Neural cell (in vitro differentiated cells): ENCODE data around the gene SLC6A19.

Experiments used
- EP300 ChIP-seq: fragments of 450-650 bp; conservative IDR thresholded peaks from 2 replicates; pipeline ENCODE4 v1.6.1; 2014; ENCODE audit warnings: antibody characterized with exemption, mild to moderate bottlenecking, moderate library complexity; ENCODE audit not compliant: poor library complexity, severe bottlenecking
- EZH2 ChIP-seq: fragments of 200-600, 300-800 bp; shearing (Covaris generic), sonication (generic); IDR thresholded peaks from 2 replicates; pipeline ENCODE4 v1.6.1; 2014; ENCODE audit warnings: antibody characterized with exemption, low read length, borderline replicate concordance, mild to moderate bottlenecking; ENCODE audit not compliant: insufficient read depth, poor library complexity, severe bottlenecking
- POLR2AphosphoS5 ChIP-seq: IDR thresholded peaks from 2 replicates; pipeline ENCODE4 v1.6.1; 2012
- SMC3 ChIP-seq: fragments of 450-650 bp; conservative IDR thresholded peaks from 2 replicates; pipeline ENCODE4 v1.6.1; 2014; ENCODE audit warnings: antibody characterized with exemption, mild to moderate bottlenecking, moderate library complexity; ENCODE audit not compliant: poor library complexity
- TF ChIP-seq, protein P1 (sequence below): fragments of 450-650 bp; IDR thresholded peaks from 2 replicates; pipeline ENCODE4 v1.5.1; 2014; ENCODE audit warnings: antibody characterized with exemption, mild to moderate bottlenecking, moderate library complexity; ENCODE audit not compliant: poor library complexity, severe bottlenecking
- TF ChIP-seq, protein P2 (sequence below): IDR thresholded peaks from 2 replicates; pipeline ENCODE4 v1.6.1; 2012; ENCODE audit warnings: borderline replicate concordance

DNA sequence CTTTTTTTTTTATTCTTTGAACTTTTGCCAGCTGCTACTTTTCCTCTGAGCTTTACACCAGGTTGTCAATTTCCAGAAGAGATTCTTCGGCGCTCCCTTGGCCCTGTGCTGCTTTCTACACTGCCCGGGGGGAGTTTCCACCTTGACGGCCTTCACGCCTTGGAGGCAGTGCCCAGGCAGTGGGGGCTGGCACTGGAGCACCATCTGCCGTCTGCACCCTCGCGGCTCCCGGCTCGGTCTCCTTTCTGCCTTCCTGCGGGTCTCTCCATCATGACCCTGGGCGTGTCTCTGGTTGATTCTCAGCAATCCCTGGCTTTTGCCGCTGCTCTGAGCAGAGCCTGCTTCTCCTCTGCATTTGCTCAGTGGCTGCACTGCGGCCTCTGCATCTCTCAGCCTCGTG, 26.7 kb downstream of the SLC6A19 start:
- TF ChIP-seq, protein P1, sequence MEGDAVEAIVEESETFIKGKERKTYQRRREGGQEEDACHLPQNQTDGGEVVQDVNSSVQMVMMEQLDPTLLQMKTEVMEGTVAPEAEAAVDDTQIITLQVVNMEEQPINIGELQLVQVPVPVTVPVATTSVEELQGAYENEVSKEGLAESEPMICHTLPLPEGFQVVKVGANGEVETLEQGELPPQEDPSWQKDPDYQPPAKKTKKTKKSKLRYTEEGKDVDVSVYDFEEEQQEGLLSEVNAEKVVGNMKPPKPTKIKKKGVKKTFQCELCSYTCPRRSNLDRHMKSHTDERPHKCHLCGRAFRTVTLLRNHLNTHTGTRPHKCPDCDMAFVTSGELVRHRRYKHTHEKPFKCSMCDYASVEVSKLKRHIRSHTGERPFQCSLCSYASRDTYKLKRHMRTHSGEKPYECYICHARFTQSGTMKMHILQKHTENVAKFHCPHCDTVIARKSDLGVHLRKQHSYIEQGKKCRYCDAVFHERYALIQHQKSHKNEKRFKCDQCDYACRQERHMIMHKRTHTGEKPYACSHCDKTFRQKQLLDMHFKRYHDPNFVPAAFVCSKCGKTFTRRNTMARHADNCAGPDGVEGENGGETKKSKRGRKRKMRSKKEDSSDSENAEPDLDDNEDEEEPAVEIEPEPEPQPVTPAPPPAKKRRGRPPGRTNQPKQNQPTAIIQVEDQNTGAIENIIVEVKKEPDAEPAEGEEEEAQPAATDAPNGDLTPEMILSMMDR, result no peak
- TF ChIP-seq EZH2, result no peak
- TF ChIP-seq, protein P2, sequence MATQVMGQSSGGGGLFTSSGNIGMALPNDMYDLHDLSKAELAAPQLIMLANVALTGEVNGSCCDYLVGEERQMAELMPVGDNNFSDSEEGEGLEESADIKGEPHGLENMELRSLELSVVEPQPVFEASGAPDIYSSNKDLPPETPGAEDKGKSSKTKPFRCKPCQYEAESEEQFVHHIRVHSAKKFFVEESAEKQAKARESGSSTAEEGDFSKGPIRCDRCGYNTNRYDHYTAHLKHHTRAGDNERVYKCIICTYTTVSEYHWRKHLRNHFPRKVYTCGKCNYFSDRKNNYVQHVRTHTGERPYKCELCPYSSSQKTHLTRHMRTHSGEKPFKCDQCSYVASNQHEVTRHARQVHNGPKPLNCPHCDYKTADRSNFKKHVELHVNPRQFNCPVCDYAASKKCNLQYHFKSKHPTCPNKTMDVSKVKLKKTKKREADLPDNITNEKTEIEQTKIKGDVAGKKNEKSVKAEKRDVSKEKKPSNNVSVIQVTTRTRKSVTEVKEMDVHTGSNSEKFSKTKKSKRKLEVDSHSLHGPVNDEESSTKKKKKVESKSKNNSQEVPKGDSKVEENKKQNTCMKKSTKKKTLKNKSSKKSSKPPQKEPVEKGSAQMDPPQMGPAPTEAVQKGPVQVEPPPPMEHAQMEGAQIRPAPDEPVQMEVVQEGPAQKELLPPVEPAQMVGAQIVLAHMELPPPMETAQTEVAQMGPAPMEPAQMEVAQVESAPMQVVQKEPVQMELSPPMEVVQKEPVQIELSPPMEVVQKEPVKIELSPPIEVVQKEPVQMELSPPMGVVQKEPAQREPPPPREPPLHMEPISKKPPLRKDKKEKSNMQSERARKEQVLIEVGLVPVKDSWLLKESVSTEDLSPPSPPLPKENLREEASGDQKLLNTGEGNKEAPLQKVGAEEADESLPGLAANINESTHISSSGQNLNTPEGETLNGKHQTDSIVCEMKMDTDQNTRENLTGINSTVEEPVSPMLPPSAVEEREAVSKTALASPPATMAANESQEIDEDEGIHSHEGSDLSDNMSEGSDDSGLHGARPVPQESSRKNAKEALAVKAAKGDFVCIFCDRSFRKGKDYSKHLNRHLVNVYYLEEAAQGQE, result no peak
- TF ChIP-seq POLR2AphosphoS5, result no peak
- no peak for TF ChIP-seq EP300
- TF ChIP-seq SMC3, result no peak
